Bronchial epithelial cell (primary cell): ENCODE data around the gene OAS1. TPM values are rescaled to one million over a fixed set of nuclear protein-coding genes. Genes with fewer than 3 reads are reported as not detected.
"Not testable (repeated sequence)": the region's sequence is repeated elsewhere in the genome, so short reads cannot be mapped to it uniquely, and the experiment has no call there.

Experiments
- DNase-seq: peaks from one replicate; pipeline ENCODE4 v3.0.0-alpha.2; 2010; ENCODE audit warnings: low read depth
- FAIRE-seq: peaks from 2 replicates; lab custom pipeline; 2011; peaks lifted over from hg19 to GRCh38; lab: Jason Lieb, UNC
- H3K27me3 ChIP-seq: 2 replicates; pipeline ENCODE4 v1.5.1; 2011; ENCODE audit warnings: low read length; ENCODE audit not compliant: control insufficient read depth, insufficient read depth
- H3K36me3 ChIP-seq: 2 replicates; pipeline ENCODE4 v1.5.1; 2011; ENCODE audit warnings: low read length; ENCODE audit not compliant: control insufficient read depth, insufficient read depth
- H3K4me3 ChIP-seq: 2 replicates; pipeline ENCODE4 v1.5.1; 2011; ENCODE audit warnings: mild to moderate bottlenecking, low read depth, low read length, control low read depth
- CTCF ChIP-seq: IDR thresholded peaks from 2 replicates; pipeline ENCODE4 v1.5.1; 2011; ENCODE audit warnings: mild to moderate bottlenecking, moderate library complexity, low read length, control low read depth, inconsistent platforms; ENCODE audit not compliant: insufficient read depth, severe bottlenecking
- total RNA-seq: library from RNA; depleted of rRNA; stranded (reverse); fragments of >200 nt; gene quantifications from 2 replicates; pipeline ENCODE4 v1.2.1, GENCODE V29; 2014

OAS1 gene
- total RNA-seq, 1 donor from 2014 or later = 1.3 TPM

- Histone ChIP-seq H3K36me3 (no peaks in the 10 kb centered on the region), H3K27me3 (no peaks in the 10 kb centered on the region), H3K4me3 (no peak overlapping the region)
- FAIRE-seq (no peak), DNase-seq (no peak)
- TF ChIP-seq CTCF = no peak
Measured at GRCh38 chr12:112908548-112908947, 1.8 kb downstream of the OAS1 start.

GRCh38 chr12:112909693-112910092 lies 2.9 kb downstream of the OAS1 start:
- H3K27me3 ChIP-seq = no peaks in the 10 kb centered on the region
- no peak overlapping the region for H3K4me3 ChIP-seq
- no peak for TF ChIP-seq CTCF
- H3K36me3 ChIP-seq = no peaks in the 10 kb centered on the region
- FAIRE-seq (no peak), DNase-seq (no peak)

GRCh38 chr12:112913038-112913688 lies 6.4 kb downstream of the OAS1 start:
- DNase-seq (no peak), FAIRE-seq (no peak)
- Histone ChIP-seq H3K4me3 (no peak overlapping the region), H3K36me3 (no peaks in the 10 kb centered on the region), H3K27me3 (no peaks in the 10 kb centered on the region)
- no peak for TF ChIP-seq CTCF

- FAIRE-seq, DNase-seq, H3K36me3 ChIP-seq: not testable (repeated sequence)
Measured at GRCh38 chr12:112913888-112914287, 7.1 kb downstream of the OAS1 start.

GRCh38 chr12:112916270-112916669 lies 9.5 kb downstream of the OAS1 start:
- Histone ChIP-seq H3K4me3 (no peak overlapping the region), H3K36me3 (no peaks in the 10 kb centered on the region), H3K27me3 (peaks cover 2% of the 10 kb centered on the region)
- DNase-seq = peak; percentile 86
- FAIRE-seq = peak; percentile 76
- TF ChIP-seq CTCF = no peak

More at GRCh38 chr12:112913888-112914287, 7.1 kb downstream of the OAS1 start:
- not testable (repeated sequence) for H3K27me3 ChIP-seq, H3K4me3 ChIP-seq

GRCh38 chr12:112919121-112919520 lies 12.4 kb downstream of the OAS1 start:
- Histone ChIP-seq H3K27me3 (peaks cover 2% of the 10 kb centered on the region), H3K36me3 (no peaks in the 10 kb centered on the region), H3K4me3 (no peak overlapping the region)
- FAIRE-seq = no peak
- DNase-seq = no peak
- no peak for TF ChIP-seq CTCF
